ENCODE results near the gene CYSTM1. TPM values are rescaled to one million over a fixed set of nuclear protein-coding genes. Genes with fewer than 3 reads are reported as not detected.

Gene CYSTM1
- total RNA-seq (2014; rRNA removed; shearing (Covaris generic)): 46.1 and 53.8 TPM in 2 replicates

DNA sequence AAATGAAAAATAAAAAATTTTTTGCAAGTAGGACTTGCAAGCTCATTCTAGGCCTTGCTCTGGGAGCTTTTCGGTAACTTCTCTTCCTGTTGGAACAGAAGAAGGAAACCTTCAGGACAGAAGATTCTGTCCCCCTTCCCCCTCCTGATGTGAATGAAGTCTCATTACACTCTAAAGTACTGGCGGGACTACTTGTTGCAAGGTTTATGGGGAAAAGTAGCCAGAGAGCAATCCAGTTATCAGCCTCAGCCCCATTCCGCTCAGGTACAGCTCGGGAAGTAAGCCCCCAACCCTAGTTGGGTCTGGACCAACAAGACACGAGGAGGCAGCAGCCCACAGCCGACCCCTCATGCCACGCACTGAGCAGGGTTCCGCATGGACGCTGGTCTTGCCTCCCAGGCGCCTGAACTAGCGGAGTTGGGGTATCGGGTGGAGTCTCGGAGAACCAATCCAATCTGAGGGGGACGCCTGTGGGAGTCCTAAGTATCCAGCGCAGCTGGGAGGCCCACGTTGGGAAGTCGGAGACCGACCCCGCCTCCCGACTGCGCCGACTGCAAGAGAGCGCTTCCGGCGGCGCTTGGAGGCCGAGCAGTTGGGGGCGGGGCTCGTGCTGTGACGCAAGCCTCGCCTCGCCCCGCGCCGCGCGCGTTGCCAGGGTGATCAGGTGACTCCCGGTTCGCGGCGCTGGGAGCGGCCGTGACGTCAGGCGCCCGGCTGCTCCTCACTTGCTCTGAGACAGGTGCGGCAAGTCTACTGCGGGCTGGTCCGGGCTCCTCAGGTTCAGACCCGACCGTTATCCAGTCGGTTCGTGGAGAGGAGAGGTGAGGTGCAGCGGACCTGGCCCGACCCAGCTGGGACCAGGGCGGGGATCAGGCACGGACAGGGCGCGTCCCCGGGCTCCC, at the start of gene CYSTM1:
Gene CYSTM1, plus strand, starts transcription at position 724 of the 902 bp plus-strand sequence. CDS start 19,278 bp downstream, outside the sequence.
- in situ Hi-C loops (cut with HindIII; ENCODE audit: low sequenced_read_pairs): no loop called here
- DNase-seq (ENCODE audit: low spot score): peak; percentile 93

GRCh38 chr5:140125637-140126036, 49.4 kb upstream of the CYSTM1 start, which contains the start of gene IGIP:
Gene IGIP (plus strand): TSS chr5:140125937. CDS start chr5:140128477, 2,540 bp downstream.
- DNase-seq (ENCODE audit: low spot score): no peak
- in situ Hi-C loops (cut with HindIII; ENCODE audit: low sequenced_read_pairs): no loop called here

GRCh38 chr5:140126315-140127012, 48.5 kb upstream of the CYSTM1 start:
- in situ Hi-C loops (cut with HindIII; ENCODE audit: low sequenced_read_pairs): no loop called here
- DNase-seq (ENCODE audit: low spot score): no peak

- in situ Hi-C loops (cut with HindIII; ENCODE audit: low sequenced_read_pairs): no loop called here
- DNase-seq (ENCODE audit: low spot score): no peak
Observed at GRCh38 chr5:140128376-140128775, 46.6 kb upstream of the CYSTM1 start.

- in situ Hi-C loops (cut with HindIII; ENCODE audit: low sequenced_read_pairs): no loop called here
- DNase-seq (ENCODE audit: low spot score): no peak
Observed at GRCh38 chr5:140130949-140131733, 43.8 kb upstream of the CYSTM1 start.

DNA sequence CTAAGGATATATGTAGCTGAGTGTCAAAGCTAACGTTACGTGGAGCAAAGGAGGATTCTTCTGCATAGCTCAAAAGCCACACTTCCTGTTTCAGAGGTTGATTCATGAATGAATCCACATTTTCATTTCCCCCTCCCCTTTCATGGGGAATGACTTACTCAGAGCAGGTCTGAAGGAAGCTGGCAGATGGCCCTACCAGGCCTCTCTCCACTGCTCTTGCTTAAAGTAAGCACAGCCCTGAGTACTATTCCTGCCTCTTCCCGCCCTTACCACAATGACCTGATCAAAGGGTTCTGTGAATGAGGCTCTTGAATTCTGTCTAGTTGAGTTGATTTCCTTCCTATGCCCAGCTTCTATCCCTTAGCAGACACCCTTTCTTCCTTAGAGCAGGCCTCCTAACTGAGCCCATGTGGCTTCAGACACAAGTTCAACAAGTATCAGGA, 43.0 kb upstream of the CYSTM1 start:
- DNase-seq (ENCODE audit: low spot score): no peak
- in situ Hi-C loops (cut with HindIII; ENCODE audit: low sequenced_read_pairs): no loop called here

- DNase-seq (ENCODE audit: low spot score): no peak
- in situ Hi-C loops (cut with HindIII; ENCODE audit: low sequenced_read_pairs): no loop called here
Observed at GRCh38 chr5:140133514-140134167, 41.3 kb upstream of the CYSTM1 start.

DNA sequence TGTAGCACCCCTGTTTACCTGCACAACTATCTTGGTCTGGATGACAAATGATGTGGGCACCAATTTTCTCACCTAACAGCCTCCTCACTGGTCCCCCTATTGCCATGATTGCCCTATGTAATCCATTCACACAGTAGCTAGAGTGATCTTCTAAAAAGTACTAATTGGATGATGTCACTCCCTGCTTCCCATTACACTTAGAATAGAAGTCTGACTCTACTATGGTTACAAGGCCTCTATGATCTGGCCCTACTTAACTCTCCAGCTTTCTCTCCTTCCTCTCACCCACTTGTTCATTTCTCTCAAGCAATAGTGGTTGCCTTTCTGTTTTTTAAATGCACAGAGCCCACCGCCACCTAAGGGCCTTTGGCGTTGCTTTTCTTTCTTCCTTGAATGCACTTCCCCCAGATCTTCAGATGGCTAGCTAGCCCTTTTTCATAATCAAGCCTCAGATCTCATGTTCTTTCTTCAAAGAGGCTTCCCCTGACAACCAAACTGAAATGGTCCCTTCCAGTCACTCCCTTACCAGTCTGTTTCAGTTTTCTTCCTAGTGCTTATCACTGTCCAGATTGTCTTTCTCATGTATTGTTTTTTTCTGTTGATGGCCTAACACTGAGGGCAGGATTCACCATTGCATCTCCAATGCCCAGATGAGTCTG, 40.6 kb upstream of the CYSTM1 start:
- no peak for DNase-seq (ENCODE audit: low spot score)
- in situ Hi-C loops (cut with HindIII; ENCODE audit: low sequenced_read_pairs): no loop called here

GRCh38 chr5:140135127-140135526, 39.9 kb upstream of the CYSTM1 start:
- in situ Hi-C loops (cut with HindIII; ENCODE audit: low sequenced_read_pairs): no loop called here
- no peak for DNase-seq (ENCODE audit: low spot score)

GRCh38 chr5:140136624-140137023, 38.4 kb upstream of the CYSTM1 start:
- in situ Hi-C loops (cut with HindIII; ENCODE audit: low sequenced_read_pairs): no loop called here
- DNase-seq (ENCODE audit: low spot score): no peak

- no peak for DNase-seq (ENCODE audit: low spot score)
- in situ Hi-C loops (cut with HindIII; ENCODE audit: low sequenced_read_pairs): no loop called here
Observed at GRCh38 chr5:140140435-140140834, 34.6 kb upstream of the CYSTM1 start.

DNA sequence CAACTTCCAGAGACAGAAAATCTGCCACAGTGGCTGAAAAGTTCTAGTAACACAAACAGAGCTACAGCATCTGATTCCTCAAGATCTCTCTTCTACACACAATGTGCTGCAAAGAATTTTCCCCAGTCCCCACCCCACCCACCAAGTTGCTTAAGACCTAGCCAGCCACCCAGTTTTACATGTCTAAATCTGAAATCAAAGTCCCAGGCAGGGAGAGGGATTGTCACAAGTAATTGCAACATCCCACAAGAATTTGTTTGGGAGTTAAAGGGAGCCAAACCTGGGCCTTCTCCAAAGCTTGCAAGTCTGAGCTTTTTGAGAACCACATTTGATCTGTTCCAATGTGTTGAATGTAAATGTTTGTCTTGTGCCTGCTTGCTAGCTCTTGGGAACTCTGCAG, 33.7 kb upstream of the CYSTM1 start:
- in situ Hi-C loops (cut with HindIII; ENCODE audit: low sequenced_read_pairs): no loop called here
- DNase-seq (ENCODE audit: low spot score): no peak

GRCh38 chr5:140142246-140142645, 32.7 kb upstream of the CYSTM1 start:
- DNase-seq (ENCODE audit: low spot score): no peak
- in situ Hi-C loops (cut with HindIII; ENCODE audit: low sequenced_read_pairs): no loop called here

GRCh38 chr5:140142856-140143255, 32.1 kb upstream of the CYSTM1 start:
- DNase-seq (ENCODE audit: low spot score): no peak
- in situ Hi-C loops (cut with HindIII; ENCODE audit: low sequenced_read_pairs): no loop called here

DNA sequence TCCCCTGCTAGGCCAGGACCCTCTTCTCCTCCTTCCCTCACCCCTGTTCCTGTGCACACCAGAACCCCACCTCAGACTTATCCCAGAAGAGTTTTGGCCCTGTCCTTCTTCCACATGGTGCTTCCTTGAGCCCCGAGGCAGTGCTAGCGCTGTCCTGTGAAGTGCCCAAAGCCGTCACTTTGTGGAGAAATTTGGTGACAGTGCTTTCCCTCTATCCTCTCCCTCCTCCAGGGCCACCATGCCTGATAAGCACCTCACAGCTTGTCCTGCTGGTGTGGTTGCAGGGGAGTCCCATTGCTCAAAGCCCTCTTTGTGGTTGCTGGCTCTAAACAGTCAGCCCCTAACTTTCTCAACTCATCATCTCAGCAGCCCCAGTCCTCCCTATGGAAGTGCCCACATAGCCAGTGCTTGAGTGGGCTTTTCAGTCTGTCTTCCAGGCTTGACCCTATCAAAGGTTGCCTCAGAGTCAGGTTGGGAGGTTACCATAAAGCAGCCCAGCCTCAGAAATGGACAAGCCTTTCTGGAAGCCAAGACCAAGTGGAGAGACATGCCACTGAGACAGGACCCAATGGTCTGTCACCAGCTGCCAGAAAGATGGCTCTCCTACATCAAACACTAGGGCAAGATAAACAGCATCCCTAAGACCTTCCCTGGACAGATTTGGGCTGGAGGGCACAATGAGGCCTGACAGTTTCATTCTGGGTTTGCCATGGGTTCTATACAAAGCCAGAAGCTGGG, 31.3 kb upstream of the CYSTM1 start:
- no peak for DNase-seq (ENCODE audit: low spot score)

GRCh38 chr5:140145256-140145655, 29.7 kb upstream of the CYSTM1 start:
- in situ Hi-C loops (cut with HindIII; ENCODE audit: low sequenced_read_pairs): no loop called here
- no peak for DNase-seq (ENCODE audit: low spot score)

More for the DNA sequence above, 31.3 kb upstream of the CYSTM1 start:
- in situ Hi-C loops (cut with HindIII; ENCODE audit: low sequenced_read_pairs): no loop called here

DNA sequence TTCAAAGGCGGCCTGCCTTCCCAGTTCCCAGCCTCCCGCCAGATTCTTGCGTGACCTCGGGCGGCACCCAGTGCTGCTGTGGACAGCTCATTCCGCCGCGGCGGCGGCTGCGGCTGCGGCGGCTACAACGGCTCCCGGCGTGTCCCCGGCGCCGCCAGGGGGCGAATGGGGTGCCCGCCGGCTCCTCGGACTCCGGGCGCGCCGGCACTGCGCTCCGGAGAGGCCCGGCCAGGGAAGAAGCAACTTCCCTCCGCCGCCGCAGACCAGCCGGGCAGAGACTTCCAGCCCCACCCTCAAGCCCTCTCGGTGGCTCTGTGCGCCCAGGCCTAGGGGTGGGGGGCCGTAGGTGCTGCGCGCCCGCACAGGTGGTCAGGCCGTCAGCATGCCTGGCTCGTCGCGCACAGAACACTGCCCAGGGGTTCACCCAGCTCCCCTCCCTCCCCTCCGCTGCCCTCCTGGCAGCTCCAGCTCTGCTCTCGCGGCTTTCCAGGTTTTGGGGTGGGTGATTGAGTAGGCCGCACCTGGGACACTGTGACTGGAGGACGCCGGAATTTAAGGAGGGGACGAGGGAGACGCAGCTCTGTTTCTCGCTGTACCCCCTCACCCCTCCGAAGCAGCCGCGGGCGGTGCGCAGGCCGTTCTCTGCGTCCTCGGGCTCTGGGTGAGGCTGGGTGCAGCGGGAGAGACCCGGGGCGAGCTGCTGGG, 29.0 kb upstream of the CYSTM1 start:
- in situ Hi-C loops (cut with HindIII; ENCODE audit: low sequenced_read_pairs): no loop called here
- peak; percentile 52 for DNase-seq (ENCODE audit: low spot score)

Data from G401 (cell line).